GM12878 (cell line): ENCODE data around the gene HMMR. TPM values are rescaled to one million over a fixed set of nuclear protein-coding genes. Genes with fewer than 3 reads are reported as not detected.

ENCODE experiments used
- ATAC-seq: fragments of 200-7000 bp; cut with Tn5 transposase; 3 replicates; pipeline ENCODE4 v1.9.1; 2020; ENCODE audit warnings: mild to moderate bottlenecking, moderate library complexity
- BruUV-seq: library from RNA; stranded (reverse); fragments of 400-500 nt; replicated peaks from 2 replicates; lab custom pipeline; 2021; lab: Mats Ljungman, UMichigan
- CTCF ChIA-PET: fragments of 300-600 bp; sonication (Branson Sonifier 250); formaldehyde crosslinking; extraction: SDS; loops from one replicate; lab custom pipeline; 2021; ENCODE audit warnings: inconsistent platforms; lab: Yijun Ruan, JAX
- POLR2A ChIA-PET: fragments of 350-600 bp; formaldehyde crosslinking; extraction: SDS; loops from one replicate; lab custom pipeline; 2021; ENCODE audit warnings: inconsistent platforms; lab: Charles Lee
- RAD21 ChIA-PET: fragments of 300-600 bp; sonication (Branson Sonifier 250); formaldehyde crosslinking; loops from one replicate; lab custom pipeline; 2023; ENCODE audit warnings: antibody characterized with exemption; ENCODE audit not compliant: unreplicated experiment; lab: Charles Lee
- SMC1A ChIA-PET: fragments of 300-600 bp; sonication (Branson Sonifier 250); formaldehyde crosslinking; loops from one replicate; lab custom pipeline; 2023; ENCODE audit not compliant: unreplicated experiment, uncharacterized antibody; lab: Charles Lee
- DNase-seq: peaks from one replicate; pipeline ENCODE4 v3.0.0-alpha.2; 2011; ENCODE audit warnings: low read depth, low spot score
- FAIRE-seq: peaks from 3 replicates; lab custom pipeline; 2011; peaks lifted over from hg19 to GRCh38; lab: Jason Lieb, UNC
- H2AFZ ChIP-seq: 2 replicates; pipeline ENCODE4 v1.6.0; 2011; ENCODE audit warnings: low read depth, low read length, control low read depth; ENCODE audit not compliant: control insufficient read depth
- H3K27ac ChIP-seq: 2 replicates; pipeline ENCODE4 v1.5.1; 2011; ENCODE audit warnings: control low read depth; ENCODE audit not compliant: control insufficient read depth, insufficient read depth
- H3K27me3 ChIP-seq, 2 experiments: replicated peaks in 1 of 2; 2 replicates each; pipeline versions ENCODE4 v1.6.0 to v1.6.1; 2011; ENCODE audit warnings: low read length in 1 of 2; ENCODE audit not compliant: control insufficient read depth in 2 of 2, insufficient read depth in 2 of 2
- H3K36me3 ChIP-seq, 2 experiments: 2 replicates each; pipeline ENCODE4 v1.5.1; 2011; ENCODE audit warnings: low read length in 1 of 2; ENCODE audit not compliant: control insufficient read depth in 2 of 2, insufficient read depth in 2 of 2
- H3K4me1 ChIP-seq: 2 replicates; pipeline ENCODE4 v1.6.1; 2011; ENCODE audit warnings: mild to moderate bottlenecking, low read length, moderate library complexity, mixed read lengths; ENCODE audit not compliant: control insufficient read depth, insufficient read depth
- H3K4me2 ChIP-seq: 2 replicates; pipeline ENCODE4 v1.6.0; 2011; ENCODE audit warnings: control low read depth; ENCODE audit not compliant: control insufficient read depth, insufficient read depth
- H3K4me3 ChIP-seq: fragments of 200-600 bp; sonication (generic); 2 replicates; pipeline ENCODE4 v1.5.1; 2016
- H3K79me2 ChIP-seq: 2 replicates; pipeline ENCODE4 v1.6.0; 2011; ENCODE audit warnings: low read length; ENCODE audit not compliant: control insufficient read depth, insufficient read depth
- H3K9ac ChIP-seq: 2 replicates; pipeline ENCODE4 v1.8.0; 2011; ENCODE audit warnings: low read length, control low read depth, mixed read lengths; ENCODE audit not compliant: control insufficient read depth, insufficient read depth
- H3K9me3 ChIP-seq: replicated peaks from 3 replicates; pipeline ENCODE4 v1.5.1; 2011; ENCODE audit warnings: mild to moderate bottlenecking, low read length; ENCODE audit not compliant: control insufficient read depth, insufficient read depth
- H4K20me1 ChIP-seq: 2 replicates; pipeline ENCODE4 v1.6.0; 2011; ENCODE audit not compliant: control insufficient read depth, insufficient read depth
- NFIC ChIP-seq: IDR thresholded peaks from 2 replicates; pipeline ENCODE4 v1.6.1; 2012; ENCODE audit warnings: low read depth, mild to moderate bottlenecking, inconsistent platforms, low read length, moderate library complexity
- POLR2AphosphoS5 ChIP-seq: IDR thresholded peaks from 2 replicates; pipeline ENCODE4 v1.6.1; 2011; ENCODE audit warnings: mild to moderate bottlenecking, low read length, inconsistent platforms
- RAD51 ChIP-seq: fragments of 450-650 bp; IDR thresholded peaks from 2 replicates; pipeline ENCODE4 v1.6.1; 2016; ENCODE audit warnings: moderate library complexity, mild to moderate bottlenecking, inconsistent platforms
- SRF ChIP-seq, 2 experiments: IDR thresholded peaks; 2 replicates each; pipeline ENCODE4 v1.6.1; 2011; ENCODE audit warnings: low read depth in 2 of 2, low read length in 2 of 2, mild to moderate bottlenecking in 1 of 2, moderate library complexity in 1 of 2
- ZBED1 ChIP-seq: IDR thresholded peaks from 2 replicates; pipeline ENCODE4 v1.6.1; 2016; ENCODE audit warnings: borderline replicate concordance
- WGBS: methylation state at CpG from one replicate; pipeline ENCODE4 v1.1.6; 2016; ENCODE audit warnings: low lambda C conversion rate; ENCODE audit not compliant: insufficient replicate concordance, insufficient coverage; ENCODE audit errors: missing lambda C conversion rate; 5-methylcytosine and 5-hydroxymethylcytosine counted together
- in situ Hi-C: fragments of 300-500 bp; cut with MboI; formaldehyde crosslinking; loops from 9 replicates; pipeline ENCODE4 v1.14.3; 2018; ENCODE audit warnings: mixed read lengths
- intact Hi-C: fragments of 100-400 bp; cut with micrococcal nuclease; formaldehyde crosslinking; loops from one replicate; pipeline ENCODE4 v1.14.2; 2022; ENCODE audit not compliant: unreplicated experiment
- polyA plus RNA-seq, 11 experiments: library from polyadenylated mRNA; depleted of rRNA in 4 of 11; unstranded in 6 of 11; stranded (reverse) in 5 of 11; fragments of >200 nt; fragmentation: Nextera tagmentation in 4 of 11; fragmentation: Illumina TruSeq in 1 of 11; extraction: Ambion mirVana in 4 of 11; extraction: Trizol in 1 of 11; gene quantifications; 1 replicate in 1 of 11; 2 replicates in 10 of 11; pipeline versions ENCODE4 v1.2.1 to v1.2.3, GENCODE V29; 2011 to 2016; ENCODE audit warnings: inconsistent platforms in 2 of 11, missing spikeins in 2 of 11, low read depth in 1 of 11
- total RNA-seq, 4 experiments: library from RNA; depleted of rRNA in 3 of 4; stranded (reverse); fragments of >200 nt in 3 of 4; fragmentation: Illumina TruSeq in 1 of 4; extraction: Trizol in 1 of 4; gene quantifications; 2 replicates each; pipeline versions ENCODE4 v1.2.1 to v1.2.3, GENCODE V29; 2013 to 2021
- TF ChIP-seq, protein P1 (sequence below): fragments of 150-350 bp; IDR thresholded peaks from 2 replicates; pipeline ENCODE4 v1.6.1; 2014; ENCODE audit warnings: mild to moderate bottlenecking, low read depth, low read length
- TF ChIP-seq, protein P2 (sequence below): IDR thresholded peaks from 2 replicates; pipeline ENCODE4 v1.6.1; 2012; ENCODE audit warnings: low read length, inconsistent platforms
- TF ChIP-seq, protein P3 (sequence below): fragments of 450-650 bp; IDR thresholded peaks from 2 replicates; pipeline ENCODE4 v1.6.1; 2017; ENCODE audit warnings: mild to moderate bottlenecking, low read depth, inconsistent platforms; ENCODE audit not compliant: poor library complexity, severe bottlenecking

The HMMR gene
- total and polyA plus RNA-seq, 10 of the 15 experiments (the other 5 are each of a cell fraction or from before 2014, with no cell fraction given), result 44.1 to 122 (median 64.2) TPM

DNA sequence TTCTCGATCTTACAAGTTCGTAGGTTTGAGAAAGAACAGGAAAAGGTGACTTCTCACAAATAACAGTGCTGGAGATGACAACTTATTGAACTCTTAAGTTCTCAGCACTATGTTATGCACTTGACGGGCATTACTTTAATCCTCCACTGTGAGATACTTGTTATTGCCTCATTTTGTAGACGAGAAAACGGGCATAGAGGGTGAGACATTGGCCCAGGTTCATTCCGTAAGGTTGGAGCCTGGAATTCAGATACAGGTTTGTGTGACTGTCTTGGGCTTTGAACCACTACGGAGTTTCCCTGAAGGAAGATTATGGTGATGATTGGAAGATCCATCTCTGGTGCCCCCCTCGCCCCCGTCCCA, 45.6 kb downstream of the HMMR start:
- ChIA-PET SMC1A (interaction anchor here (0.9 to 1.8 kb wide), 7 partner anchors 33 to 48 kb away, joined by 3 to 7 read pairs (median 4); partner anchors contain the start of genes HMMR and NUDCD2), RAD21 (interaction anchor here (1.0 to 2.1 kb wide), 3 partner anchors 42 to 68 kb away, joined by 4 to 22 read pairs (median 8); partner anchors contain the start of genes CCNG1, HMMR and NUDCD2), CTCF (interaction anchor here (1.0 to 1.1 kb wide), 6 partner anchors 22 to 47 kb away, joined by 3 to 9 read pairs (median 4); no protein-coding TSS in a partner anchor), POLR2A (interaction anchor here (0.6 to 4.6 kb wide), 8 partner anchors 15 to 69 kb away, joined by 3 to 61 read pairs (median 4); partner anchors contain the start of genes CCNG1, HMMR and NUDCD2)
- no peaks in the 10 kb centered on the region for H4K20me1 ChIP-seq
- peak; percentile 16 for ATAC-seq
- no peaks in the 10 kb centered on the region for H3K27me3 ChIP-seq
- 0 out of 2 replicates have a peak, but pooled peaks have one; percentile 20 for TF ChIP-seq RAD51
- TF ChIP-seq, protein P1, sequence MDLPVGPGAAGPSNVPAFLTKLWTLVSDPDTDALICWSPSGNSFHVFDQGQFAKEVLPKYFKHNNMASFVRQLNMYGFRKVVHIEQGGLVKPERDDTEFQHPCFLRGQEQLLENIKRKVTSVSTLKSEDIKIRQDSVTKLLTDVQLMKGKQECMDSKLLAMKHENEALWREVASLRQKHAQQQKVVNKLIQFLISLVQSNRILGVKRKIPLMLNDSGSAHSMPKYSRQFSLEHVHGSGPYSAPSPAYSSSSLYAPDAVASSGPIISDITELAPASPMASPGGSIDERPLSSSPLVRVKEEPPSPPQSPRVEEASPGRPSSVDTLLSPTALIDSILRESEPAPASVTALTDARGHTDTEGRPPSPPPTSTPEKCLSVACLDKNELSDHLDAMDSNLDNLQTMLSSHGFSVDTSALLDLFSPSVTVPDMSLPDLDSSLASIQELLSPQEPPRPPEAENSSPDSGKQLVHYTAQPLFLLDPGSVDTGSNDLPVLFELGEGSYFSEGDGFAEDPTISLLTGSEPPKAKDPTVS, result no peak
- TF ChIP-seq, protein P2, sequence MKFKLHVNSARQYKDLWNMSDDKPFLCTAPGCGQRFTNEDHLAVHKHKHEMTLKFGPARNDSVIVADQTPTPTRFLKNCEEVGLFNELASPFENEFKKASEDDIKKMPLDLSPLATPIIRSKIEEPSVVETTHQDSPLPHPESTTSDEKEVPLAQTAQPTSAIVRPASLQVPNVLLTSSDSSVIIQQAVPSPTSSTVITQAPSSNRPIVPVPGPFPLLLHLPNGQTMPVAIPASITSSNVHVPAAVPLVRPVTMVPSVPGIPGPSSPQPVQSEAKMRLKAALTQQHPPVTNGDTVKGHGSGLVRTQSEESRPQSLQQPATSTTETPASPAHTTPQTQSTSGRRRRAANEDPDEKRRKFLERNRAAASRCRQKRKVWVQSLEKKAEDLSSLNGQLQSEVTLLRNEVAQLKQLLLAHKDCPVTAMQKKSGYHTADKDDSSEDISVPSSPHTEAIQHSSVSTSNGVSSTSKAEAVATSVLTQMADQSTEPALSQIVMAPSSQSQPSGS, result peak; percentile 24; the same call in 1 of the 2 replicates
- TF ChIP-seq NFIC, result peak; percentile 48; the same call in 1 of the 2 replicates
- TF ChIP-seq, protein P3, sequence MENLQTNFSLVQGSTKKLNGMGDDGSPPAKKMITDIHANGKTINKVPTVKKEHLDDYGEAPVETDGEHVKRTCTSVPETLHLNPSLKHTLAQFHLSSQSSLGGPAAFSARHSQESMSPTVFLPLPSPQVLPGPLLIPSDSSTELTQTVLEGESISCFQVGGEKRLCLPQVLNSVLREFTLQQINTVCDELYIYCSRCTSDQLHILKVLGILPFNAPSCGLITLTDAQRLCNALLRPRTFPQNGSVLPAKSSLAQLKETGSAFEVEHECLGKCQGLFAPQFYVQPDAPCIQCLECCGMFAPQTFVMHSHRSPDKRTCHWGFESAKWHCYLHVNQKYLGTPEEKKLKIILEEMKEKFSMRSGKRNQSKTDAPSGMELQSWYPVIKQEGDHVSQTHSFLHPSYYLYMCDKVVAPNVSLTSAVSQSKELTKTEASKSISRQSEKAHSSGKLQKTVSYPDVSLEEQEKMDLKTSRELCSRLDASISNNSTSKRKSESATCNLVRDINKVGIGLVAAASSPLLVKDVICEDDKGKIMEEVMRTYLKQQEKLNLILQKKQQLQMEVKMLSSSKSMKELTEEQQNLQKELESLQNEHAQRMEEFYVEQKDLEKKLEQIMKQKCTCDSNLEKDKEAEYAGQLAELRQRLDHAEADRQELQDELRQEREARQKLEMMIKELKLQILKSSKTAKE, result peak; percentile 2
- 0 out of 2 replicates have a peak, but pooled peaks have one; percentile 3 for TF ChIP-seq ZBED1
- TF ChIP-seq POLR2AphosphoS5, result peak; percentile 57; the same call in 1 of the 2 replicates
- no peak for TF ChIP-seq SRF (IDR thresholded peaks at IDR 0.05; ENCODE audit: low read depth in 2 of 2, low read length in 2 of 2)
- 2% methylated on average over 9 of the region's 9 CpGs for WGBS
- no peak overlapping the region; the same call in 1 of the 2 replicates for H2AFZ ChIP-seq
- intact Hi-C loops, result loop anchor here (5.0 kb wide), 1 partner anchor 409 kb away; no protein-coding TSS in a partner anchor
- H3K79me2 ChIP-seq, result peaks cover 61% of the 10 kb centered on the region
- H3K4me2 ChIP-seq, result peak overlapping the region; percentile 56; the same call in 1 of the 2 replicates
- peak overlapping the region; percentile 43 for H3K27ac ChIP-seq
- no peaks in the 10 kb centered on the region for H3K36me3 ChIP-seq
- FAIRE-seq, result no peak
- TSS peak; percentile 70 for BruUV-seq
- no peaks in the 10 kb centered on the region for H3K9me3 ChIP-seq
- peak overlapping the region; percentile 93 for H3K9ac ChIP-seq
- H3K4me1 ChIP-seq, result peaks cover 3% of the 10 kb centered on the region; the same call in 1 of the 2 replicates
- DNase-seq, result no peak
- in situ Hi-C loops, result no loop called here
- H3K4me3 ChIP-seq, result peak overlapping the region; percentile 66
